Parathyroid adenoma (tissue), 2 donors: ENCODE results near the gene SPAG6.

Experiments
- H2AFZ ChIP-seq: fragments of 300-600 bp; sonication (generic); one replicate; pipeline ENCODE4 v1.7.0; 2017; ENCODE audit warnings: antibody characterized with exemption, mild to moderate bottlenecking
- H3K27ac ChIP-seq: fragments of 300-600 bp; sonication (generic); one replicate; pipeline ENCODE4 v1.7.0; 2017
- H3K27me3 ChIP-seq: fragments of 300-600 bp; sonication (generic); one replicate; pipeline ENCODE4 v1.7.0; 2017; ENCODE audit warnings: low read length; ENCODE audit not compliant: control insufficient read depth, insufficient read depth
- H3K36me3 ChIP-seq: fragments of 300-600 bp; sonication (generic); one replicate; pipeline ENCODE4 v1.7.0; 2017; ENCODE audit warnings: low read length; ENCODE audit not compliant: control insufficient read depth, insufficient read depth
- H3K4me1 ChIP-seq: fragments of 300-600 bp; sonication (generic); one replicate; pipeline ENCODE4 v1.7.0; 2017; ENCODE audit warnings: control low read depth
- H3K4me2 ChIP-seq: fragments of 300-600 bp; sonication (generic); one replicate; pipeline ENCODE4 v1.7.0; 2017; ENCODE audit warnings: low read length
- H3K4me3 ChIP-seq: fragments of 300-600 bp; sonication (generic); one replicate; pipeline ENCODE4 v1.7.0; 2017; ENCODE audit warnings: low read depth, low read length
- H3K79me2 ChIP-seq: fragments of 300-600 bp; sonication (generic); one replicate; pipeline ENCODE4 v1.7.0; 2017; ENCODE audit warnings: control low read depth
- H3K9ac ChIP-seq: fragments of 300-600 bp; sonication (generic); one replicate; pipeline ENCODE4 v1.7.0; 2017; ENCODE audit warnings: mild to moderate bottlenecking
- H3K9me3 ChIP-seq: fragments of 300-600 bp; sonication (generic); one replicate; pipeline ENCODE4 v1.7.0; 2017; ENCODE audit warnings: low read length; ENCODE audit not compliant: control insufficient read depth
- CTCF ChIP-seq: fragments of 300-600 bp; sonication (generic); IDR thresholded peaks from one replicate; pipeline ENCODE4 v1.7.0; 2017; ENCODE audit warnings: antibody characterized with exemption, mild to moderate bottlenecking
- donor health status: primary hyperparathyroidism.

The SPAG6 gene

DNA sequence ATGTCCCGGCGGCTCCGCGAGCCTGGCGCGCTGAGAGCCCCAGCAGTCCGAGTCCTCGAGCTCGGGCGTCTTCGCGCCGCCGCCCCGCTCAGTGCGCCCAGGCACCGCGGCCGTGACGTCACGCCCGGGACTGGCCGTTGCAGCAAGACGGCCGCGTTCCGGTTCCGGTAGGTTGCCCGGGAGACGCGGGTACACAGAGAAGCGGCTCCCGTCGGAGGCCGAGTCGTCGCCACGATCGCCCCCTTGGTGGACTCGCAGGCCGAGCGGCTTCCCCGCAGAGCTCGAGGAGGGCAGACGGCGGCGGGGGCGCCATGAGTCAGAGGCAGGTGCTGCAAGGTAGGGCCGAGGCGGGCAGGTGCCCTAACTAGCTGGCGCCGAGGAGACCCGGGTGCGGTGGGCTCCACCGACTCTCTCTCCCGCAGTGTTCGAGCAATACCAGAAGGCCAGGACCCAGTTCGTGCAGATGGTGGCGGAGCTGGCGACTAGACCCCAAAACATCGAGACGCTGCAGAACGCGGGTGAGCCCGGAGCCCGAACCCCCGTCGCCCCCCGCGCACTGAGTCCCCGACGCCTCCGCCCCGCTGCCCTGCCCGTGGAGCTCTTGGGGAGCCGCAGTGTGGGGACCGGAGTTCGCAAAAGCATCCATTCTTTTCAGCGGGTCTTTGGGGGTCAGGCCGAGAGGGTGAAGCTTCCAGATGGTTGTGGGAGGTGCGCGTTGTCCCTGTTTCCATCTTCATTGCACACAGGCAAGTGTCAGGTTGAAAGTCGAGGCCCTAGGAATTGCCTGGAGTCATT, at the start of gene SPAG6:
Gene SPAG6, plus strand, starts transcription at position 196 of the 795 bp plus-strand sequence. Its CDS starts 116 bp downstream, at position 312.
- Histone ChIP-seq H3K27ac (no peak within 1 kb of the TSS), H3K9ac (no peak within 1 kb of the TSS), H3K27me3 (peaks cover 23% of the 10 kb centered on the region), H3K79me2 (no peaks in the 10 kb centered on the region), H3K9me3 (no peaks in the 10 kb centered on the region), H3K4me2 (no peak within 1 kb of the TSS), H3K4me1 (no peaks in the 10 kb centered on the region), H3K36me3 (no peaks in the 10 kb centered on the region), H3K4me3 (no peak within 1 kb of the TSS), H2AFZ (no peak within 1 kb of the TSS)
- TF ChIP-seq CTCF, result no peak

DNA sequence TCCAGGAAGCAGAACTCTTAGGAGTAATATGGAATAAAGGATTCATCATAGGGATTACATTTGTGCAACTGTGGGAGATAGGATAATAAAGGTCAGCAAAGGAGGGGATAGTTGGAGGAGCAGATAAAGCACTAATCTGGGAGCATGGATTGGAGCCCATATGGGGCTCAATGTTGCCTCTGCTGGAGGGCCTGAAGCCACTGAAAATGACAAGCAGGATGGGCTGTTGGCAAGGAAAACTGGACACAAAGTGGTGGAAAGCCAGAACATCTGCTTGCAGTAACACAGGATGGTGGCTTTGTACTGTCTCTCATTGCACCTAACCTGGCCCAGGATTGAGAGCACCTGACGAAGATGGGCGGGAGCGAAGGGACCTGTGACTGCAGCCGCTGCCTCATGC, 44.1 kb upstream of the SPAG6 start:
- no peaks in the 10 kb centered on the region for H3K4me1 ChIP-seq
- H3K36me3 ChIP-seq, result no peaks in the 10 kb centered on the region
- no peak overlapping the region for H3K9ac ChIP-seq
- no peak overlapping the region for H3K4me3 ChIP-seq
- H2AFZ ChIP-seq, result no peak overlapping the region
- no peaks in the 10 kb centered on the region for H3K9me3 ChIP-seq
- H3K4me2 ChIP-seq, result no peak overlapping the region
- H3K79me2 ChIP-seq, result no peaks in the 10 kb centered on the region
- no peak for TF ChIP-seq CTCF
- H3K27ac ChIP-seq, result no peak overlapping the region
- H3K27me3 ChIP-seq, result no peaks in the 10 kb centered on the region

GRCh38 chr10:22303461-22303860, 41.8 kb upstream of the SPAG6 start:
- no peaks in the 10 kb centered on the region for H3K27me3 ChIP-seq
- H3K4me2 ChIP-seq, result no peak overlapping the region
- no peaks in the 10 kb centered on the region for H3K79me2 ChIP-seq
- H3K4me3 ChIP-seq, result no peak overlapping the region
- H3K9me3 ChIP-seq, result no peaks in the 10 kb centered on the region
- no peaks in the 10 kb centered on the region for H3K4me1 ChIP-seq
- H2AFZ ChIP-seq, result no peak overlapping the region
- no peak for TF ChIP-seq CTCF
- H3K9ac ChIP-seq, result no peak overlapping the region
- H3K36me3 ChIP-seq, result no peaks in the 10 kb centered on the region
- no peak overlapping the region for H3K27ac ChIP-seq

- H3K4me3 ChIP-seq, result no peak overlapping the region
- no peak for TF ChIP-seq CTCF
- H3K9ac ChIP-seq, result no peak overlapping the region
- H3K4me1 ChIP-seq, result no peaks in the 10 kb centered on the region
- no peaks in the 10 kb centered on the region for H3K36me3 ChIP-seq
- no peak overlapping the region for H3K27ac ChIP-seq
- H2AFZ ChIP-seq, result no peak overlapping the region
- H3K79me2 ChIP-seq, result no peaks in the 10 kb centered on the region
- H3K9me3 ChIP-seq, result no peaks in the 10 kb centered on the region
- H3K4me2 ChIP-seq, result no peak overlapping the region
- no peaks in the 10 kb centered on the region for H3K27me3 ChIP-seq
Observed at GRCh38 chr10:22305721-22306120, 39.6 kb upstream of the SPAG6 start.

- Histone ChIP-seq H3K4me2 (no peak overlapping the region), H3K4me1 (no peaks in the 10 kb centered on the region), H3K4me3 (no peak overlapping the region), H3K36me3 (no peaks in the 10 kb centered on the region), H2AFZ (no peak overlapping the region), H3K79me2 (no peaks in the 10 kb centered on the region), H3K27ac (no peak overlapping the region), H3K9ac (no peak overlapping the region), H3K27me3 (no peaks in the 10 kb centered on the region), H3K9me3 (no peaks in the 10 kb centered on the region)
- no peak for TF ChIP-seq CTCF
Observed at GRCh38 chr10:22308390-22308789, 36.9 kb upstream of the SPAG6 start.
